Duodenal mucosa (tissue), 2 donors: ENCODE results near the gene FAM9C.
"Not testable (repeated sequence)": the region's sequence is repeated elsewhere in the genome, so short reads cannot be mapped to it uniquely, and the experiment has no call there.

Experiments used
- H3K27ac ChIP-seq: one replicate; pipeline ENCODE4 v1.7.0; 2013; ENCODE audit warnings: low read depth, low read length
- H3K27me3 ChIP-seq, 2 donors: one replicate each; pipeline ENCODE4 v1.7.0; 2013; ENCODE audit warnings: low read length in 2 of 2, control low read depth in 1 of 2; ENCODE audit not compliant: insufficient read depth in 2 of 2, control insufficient read depth in 1 of 2
- H3K36me3 ChIP-seq, 2 donors: one replicate each; pipeline ENCODE4 v1.7.0; 2013; ENCODE audit warnings: low read length in 2 of 2, control low read depth in 1 of 2; ENCODE audit not compliant: insufficient read depth in 2 of 2, control insufficient read depth in 1 of 2
- H3K4me1 ChIP-seq, 2 donors: one replicate each; pipeline ENCODE4 v1.7.0; 2013; ENCODE audit warnings: low read length in 2 of 2, control low read depth in 1 of 2; ENCODE audit not compliant: insufficient read depth in 2 of 2, control insufficient read depth in 1 of 2
- H3K4me3 ChIP-seq, 2 donors: one replicate each; pipeline ENCODE4 v1.7.0; 2013; ENCODE audit warnings: low read length in 2 of 2, low read depth in 1 of 2
- H3K9ac ChIP-seq, 2 donors: one replicate each; pipeline ENCODE4 v1.7.0; 2013; ENCODE audit warnings: low read length in 2 of 2, low read depth in 1 of 2
- H3K9me3 ChIP-seq, 2 donors: one replicate each; pipeline ENCODE4 v1.7.0; 2013; ENCODE audit warnings: low read length in 2 of 2, control low read depth in 1 of 2; ENCODE audit not compliant: control insufficient read depth in 1 of 2

The FAM9C gene

DNA sequence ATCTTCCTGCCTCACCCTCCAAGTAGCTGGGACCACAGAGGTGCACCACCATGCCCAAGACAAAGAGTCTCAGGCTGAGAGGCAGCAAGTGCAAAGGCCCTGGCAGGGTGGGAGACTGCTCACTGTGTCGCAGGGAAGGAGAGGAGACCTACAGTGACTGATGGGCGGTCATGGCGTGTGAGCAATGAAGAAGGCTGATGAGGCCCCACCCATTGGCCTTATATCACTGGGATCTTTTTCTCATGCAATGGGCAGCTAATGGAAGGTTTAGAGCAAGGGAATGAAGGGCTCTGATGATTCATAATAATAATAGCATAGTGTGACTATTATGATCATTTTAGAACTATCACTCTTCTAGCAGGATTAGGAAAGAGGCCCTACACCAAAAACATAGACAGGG is 20.9 kb downstream of the FAM9C start:
- H3K27me3 ChIP-seq: no peaks in the 10 kb centered on the region
- no peaks in the 10 kb centered on the region for H3K36me3 ChIP-seq
- H3K4me1 ChIP-seq: peaks cover 0 to 10% of the 10 kb centered on the region in 2 donors
- H3K9ac ChIP-seq: no peak overlapping the region
- no peak overlapping the region for H3K27ac ChIP-seq
- no peak overlapping the region for H3K4me3 ChIP-seq
- H3K9me3 ChIP-seq: no peaks in the 10 kb centered on the region

DNA sequence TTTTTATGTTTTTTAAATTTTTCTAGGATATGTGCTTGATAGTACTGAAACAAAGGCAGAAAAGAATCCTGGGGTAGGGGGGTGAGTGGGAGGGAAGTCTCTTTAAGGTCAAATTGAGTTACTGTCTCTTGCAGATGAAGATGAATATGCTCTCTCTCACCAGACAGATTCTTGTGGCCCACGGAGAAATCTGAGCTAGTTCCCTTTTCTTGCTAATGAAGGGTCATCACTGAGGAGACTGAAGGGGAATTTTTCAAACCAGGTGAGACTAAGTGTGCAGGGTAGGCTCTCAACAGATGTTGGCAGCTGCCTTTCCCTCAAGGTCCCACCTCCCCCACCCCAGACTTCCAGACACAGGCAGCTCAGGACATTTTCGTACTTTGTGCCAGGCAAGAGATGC is 21.5 kb downstream of the FAM9C start:
- H3K27ac ChIP-seq: no peak overlapping the region
- peaks cover 0 to 10% of the 10 kb centered on the region in 2 donors for H3K4me1 ChIP-seq
- H3K9ac ChIP-seq: no peak overlapping the region
- no peak overlapping the region for H3K4me3 ChIP-seq
- no peaks in the 10 kb centered on the region for H3K27me3 ChIP-seq
- H3K9me3 ChIP-seq: no peaks in the 10 kb centered on the region
- H3K36me3 ChIP-seq: no peaks in the 10 kb centered on the region

GRCh38 chrX:13016731-13017130 is 27.7 kb downstream of the FAM9C start:
- not testable (repeated sequence) for H3K36me3 ChIP-seq, H3K27ac ChIP-seq, H3K9ac ChIP-seq, H3K9me3 ChIP-seq, H3K4me3 ChIP-seq, H3K27me3 ChIP-seq
- H3K4me1 ChIP-seq: peaks cover 14 to 16% of the 10 kb centered on the region in 2 donors

DNA sequence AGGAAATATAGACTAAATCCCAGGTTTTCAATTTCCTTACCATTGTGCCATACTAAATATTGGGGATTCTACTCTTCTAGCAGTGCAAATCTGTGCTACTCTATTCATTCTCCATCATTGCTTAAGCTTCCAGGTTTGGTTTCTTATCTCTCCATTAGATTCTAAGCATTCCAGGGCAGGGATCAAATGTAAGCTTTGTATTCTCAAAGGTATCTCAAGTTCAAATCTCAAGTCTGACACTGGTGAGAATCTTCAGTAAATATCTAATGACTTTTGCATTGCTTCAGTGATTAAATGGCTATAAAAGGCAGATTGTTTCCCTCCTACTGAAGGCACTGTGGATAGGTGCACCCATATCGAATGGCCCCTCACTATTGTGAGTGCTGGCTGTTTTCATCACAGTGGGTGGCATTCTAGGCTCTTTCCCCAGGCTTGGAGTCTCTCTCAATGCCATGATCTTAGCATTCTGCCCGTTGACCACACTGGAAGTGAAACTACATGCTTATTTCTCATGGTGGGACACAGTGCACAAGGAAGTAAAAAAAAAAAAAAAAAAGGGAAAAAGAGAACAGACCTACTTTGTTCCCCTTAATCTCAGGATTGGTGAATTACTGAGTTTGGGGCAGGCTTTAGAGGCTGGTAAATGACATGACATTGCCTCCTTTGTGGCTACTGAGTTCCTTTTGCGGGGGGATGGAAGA is 28.7 kb downstream of the FAM9C start:
- H3K9ac ChIP-seq: no peak overlapping the region
- H3K4me1 ChIP-seq: peaks cover 14 to 16% of the 10 kb centered on the region in 2 donors
- no peak overlapping the region for H3K27ac ChIP-seq
- H3K36me3 ChIP-seq: no peaks in the 10 kb centered on the region
- H3K27me3 ChIP-seq: no peaks in the 10 kb centered on the region
- H3K9me3 ChIP-seq: no peaks in the 10 kb centered on the region
- no peak overlapping the region for H3K4me3 ChIP-seq

DNA sequence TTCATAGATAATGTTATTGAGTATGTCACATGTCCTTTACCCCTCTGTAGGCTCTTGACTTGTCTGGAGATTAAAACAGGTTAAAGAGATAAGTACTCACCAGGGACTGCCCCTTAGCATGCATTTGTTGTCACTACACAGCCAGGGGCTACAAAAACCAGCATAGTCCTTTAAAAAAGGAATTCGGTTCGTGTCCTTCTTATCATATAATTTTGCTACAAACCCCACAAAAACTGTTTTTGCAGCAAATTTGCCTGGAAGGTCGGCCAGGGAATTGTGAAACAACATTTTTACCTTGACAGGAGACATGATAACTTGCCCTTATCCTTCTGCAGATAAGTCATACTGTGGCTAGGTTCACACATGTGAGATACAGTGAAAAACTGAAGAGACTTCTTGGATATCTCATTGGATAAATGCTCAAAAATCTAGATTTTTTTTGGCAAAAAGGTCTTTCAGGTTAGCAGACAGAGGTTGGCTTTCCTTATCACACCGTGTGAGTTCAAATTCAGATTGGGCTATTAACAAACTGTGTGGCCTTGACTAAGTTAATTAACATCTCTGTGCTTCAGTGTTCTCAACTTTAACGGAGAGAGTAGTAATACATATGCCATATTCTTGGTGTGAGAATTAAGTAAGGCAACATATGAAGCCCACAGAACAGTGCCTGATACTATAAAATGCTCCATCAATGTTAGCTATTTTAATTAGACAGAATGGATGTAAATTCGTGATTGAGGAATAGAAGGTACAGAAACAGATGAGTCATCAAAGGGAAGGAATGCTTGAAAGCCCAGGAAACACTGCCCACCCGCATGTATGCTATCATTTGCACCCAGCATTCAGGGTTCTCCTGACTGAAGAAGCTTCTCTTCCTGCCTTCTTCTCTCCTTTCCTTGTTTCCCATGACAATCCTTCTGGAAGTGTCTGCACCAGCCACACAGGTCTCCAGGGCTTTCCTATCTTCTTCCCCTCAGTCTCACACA is 30.0 kb downstream of the FAM9C start:
- Histone ChIP-seq H3K4me3 (no peak overlapping the region), H3K36me3 (no peaks in the 10 kb centered on the region), H3K4me1 (peaks cover 14 to 16% of the 10 kb centered on the region in 2 donors), H3K27me3 (no peaks in the 10 kb centered on the region), H3K9me3 (no peaks in the 10 kb centered on the region), H3K9ac (no peak overlapping the region), H3K27ac (no peak overlapping the region)

GRCh38 chrX:13013363-13014110 is 30.9 kb downstream of the FAM9C start:
- H3K27me3 ChIP-seq: no peaks in the 10 kb centered on the region
- H3K36me3 ChIP-seq: no peaks in the 10 kb centered on the region
- H3K27ac ChIP-seq: peak overlapping the region; percentile 25
- H3K4me1 ChIP-seq: peaks cover 14 to 18% of the 10 kb centered on the region in 2 donors
- H3K4me3 ChIP-seq: peak overlapping the region; percentile 17 to 36
- no peak overlapping the region for H3K9ac ChIP-seq
- H3K9me3 ChIP-seq: no peaks in the 10 kb centered on the region

DNA sequence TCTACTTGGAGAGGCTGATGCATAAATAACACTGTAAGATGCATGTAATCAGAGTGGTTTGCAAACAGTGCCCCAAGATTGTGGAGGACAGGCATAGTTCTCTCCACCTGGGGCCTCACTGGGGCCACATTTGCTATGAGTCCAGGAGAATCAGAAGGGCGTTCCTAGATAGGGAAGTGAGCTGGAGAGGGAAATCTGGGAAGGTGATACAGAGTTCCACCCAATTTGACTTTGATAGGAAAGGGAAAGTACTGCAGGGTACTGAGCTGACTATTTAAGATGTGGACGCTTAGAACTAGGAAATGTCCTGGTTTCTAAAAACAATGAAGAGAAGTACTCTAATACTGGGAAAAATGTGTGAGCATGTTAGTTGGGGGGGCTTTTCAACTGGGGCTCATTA is 33.9 kb downstream of the FAM9C start:
- H3K27me3 ChIP-seq: no peaks in the 10 kb centered on the region
- peaks cover 25 to 32% of the 10 kb centered on the region in 2 donors for H3K4me1 ChIP-seq
- H3K9ac ChIP-seq: no peak overlapping the region
- no peaks in the 10 kb centered on the region for H3K9me3 ChIP-seq
- H3K36me3 ChIP-seq: no peaks in the 10 kb centered on the region
- H3K4me3 ChIP-seq: no peak overlapping the region
- no peak overlapping the region for H3K27ac ChIP-seq

DNA sequence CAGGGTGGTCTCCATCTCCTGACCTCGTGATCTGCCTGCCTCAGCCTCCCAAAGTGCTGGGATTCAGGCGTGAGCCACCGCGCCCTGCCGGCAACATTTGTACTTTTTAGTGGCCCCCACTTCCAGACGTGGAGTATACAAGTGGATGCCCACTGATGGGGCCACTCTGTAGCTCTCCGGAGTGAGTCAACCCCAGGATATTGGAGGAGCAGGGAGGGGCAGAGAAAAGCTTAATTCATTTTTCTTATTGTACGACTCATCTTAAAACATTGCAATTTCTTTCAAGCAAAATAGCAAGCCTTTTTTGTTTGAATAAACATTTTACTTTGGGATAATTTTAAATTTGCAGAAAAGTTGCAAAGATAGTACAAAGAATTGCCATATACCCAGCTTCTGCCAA is 34.6 kb downstream of the FAM9C start:
- H3K9ac ChIP-seq: no peak overlapping the region
- no peaks in the 10 kb centered on the region for H3K36me3 ChIP-seq
- H3K27ac ChIP-seq: no peak overlapping the region
- no peaks in the 10 kb centered on the region for H3K27me3 ChIP-seq
- no peak overlapping the region for H3K4me3 ChIP-seq
- peaks cover 24 to 32% of the 10 kb centered on the region in 2 donors for H3K4me1 ChIP-seq
- no peaks in the 10 kb centered on the region for H3K9me3 ChIP-seq

GRCh38 chrX:13009273-13009672 is 35.1 kb downstream of the FAM9C start:
- Histone ChIP-seq H3K9ac (no peak overlapping the region), H3K9me3 (no peaks in the 10 kb centered on the region), H3K36me3 (no peaks in the 10 kb centered on the region), H3K4me1 (peaks cover 18 to 27% of the 10 kb centered on the region in 2 donors), H3K4me3 (no peak overlapping the region), H3K27me3 (no peaks in the 10 kb centered on the region), H3K27ac (no peak overlapping the region)

DNA sequence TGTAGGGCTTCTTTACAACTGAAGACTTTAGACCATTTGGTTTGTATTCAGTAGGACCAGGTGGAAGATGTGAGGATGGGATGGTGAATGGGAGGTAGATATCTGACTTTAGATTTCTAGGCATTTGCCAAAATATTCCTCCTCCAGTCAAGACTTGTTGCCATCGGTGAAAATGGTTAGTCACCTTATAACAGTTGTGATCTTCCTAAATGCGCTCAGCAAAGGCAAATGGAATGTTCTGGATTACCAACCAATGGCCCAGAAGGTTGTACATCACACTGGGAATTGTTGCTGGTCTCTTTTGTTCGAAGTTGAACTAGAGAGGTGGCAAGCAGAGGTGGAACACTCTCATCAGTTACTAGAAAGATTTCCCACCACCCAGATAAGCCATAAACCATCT is 35.6 kb downstream of the FAM9C start:
- Histone ChIP-seq H3K4me3 (no peak overlapping the region), H3K27me3 (no peaks in the 10 kb centered on the region), H3K9ac (no peak overlapping the region), H3K4me1 (peaks cover 17 to 23% of the 10 kb centered on the region in 2 donors), H3K27ac (no peak overlapping the region), H3K9me3 (no peaks in the 10 kb centered on the region), H3K36me3 (no peaks in the 10 kb centered on the region)
